ENCODE data around the gene GNG7. TPM values are rescaled to one million over a fixed set of nuclear protein-coding genes. Genes with fewer than 3 reads are reported as not detected.
"Not testable (repeated sequence)": the region's sequence is repeated elsewhere in the genome, so short reads cannot be mapped to it uniquely, and the experiment has no call there.

The GNG7 gene
- total RNA-seq, 2 donors from 2014 or later: 12.3 to 12.4 TPM

DNA sequence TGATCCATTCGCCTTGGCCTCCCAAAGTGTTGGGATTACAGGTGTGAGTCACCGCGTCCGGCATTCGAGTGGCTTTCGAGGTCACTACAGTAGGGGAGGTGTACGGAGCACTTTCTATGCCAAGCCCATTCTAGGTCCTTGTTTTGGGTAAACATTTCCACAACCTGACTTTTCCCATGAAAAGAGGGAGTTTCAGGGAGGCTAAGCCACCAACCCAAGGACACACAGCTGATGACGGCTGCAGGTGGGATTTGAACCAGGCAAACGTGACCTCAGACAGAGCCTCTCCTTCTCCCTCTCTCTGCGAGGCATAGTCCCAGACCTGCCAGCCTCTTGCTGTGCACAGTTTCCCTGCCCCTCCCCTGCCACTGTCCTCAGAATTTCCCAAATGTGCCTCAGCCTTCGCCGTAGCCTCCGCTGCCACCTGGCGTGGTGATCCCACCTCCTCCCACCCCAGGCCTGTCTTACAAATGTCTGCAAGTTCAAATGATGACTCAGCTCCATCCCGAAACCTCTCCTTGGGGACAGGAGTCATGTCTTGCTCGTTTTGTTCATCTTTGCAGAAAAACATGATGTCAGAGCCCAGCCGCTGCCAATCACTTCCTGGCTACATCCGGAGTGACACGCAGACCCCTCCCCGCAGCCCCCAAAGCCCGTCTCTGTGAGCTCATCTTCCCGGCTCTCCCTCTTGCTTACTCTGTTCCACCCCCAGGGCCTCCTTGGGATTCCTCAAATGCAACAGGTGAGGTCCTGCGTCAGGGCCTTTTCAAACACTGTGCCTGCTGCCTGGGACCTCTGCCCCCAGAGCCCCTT, 233.2 kb downstream of the GNG7 start:
- H3K27ac Mint-ChIP-seq: peak overlapping the region; percentile 82
- TF ChIP-seq, protein P1, sequence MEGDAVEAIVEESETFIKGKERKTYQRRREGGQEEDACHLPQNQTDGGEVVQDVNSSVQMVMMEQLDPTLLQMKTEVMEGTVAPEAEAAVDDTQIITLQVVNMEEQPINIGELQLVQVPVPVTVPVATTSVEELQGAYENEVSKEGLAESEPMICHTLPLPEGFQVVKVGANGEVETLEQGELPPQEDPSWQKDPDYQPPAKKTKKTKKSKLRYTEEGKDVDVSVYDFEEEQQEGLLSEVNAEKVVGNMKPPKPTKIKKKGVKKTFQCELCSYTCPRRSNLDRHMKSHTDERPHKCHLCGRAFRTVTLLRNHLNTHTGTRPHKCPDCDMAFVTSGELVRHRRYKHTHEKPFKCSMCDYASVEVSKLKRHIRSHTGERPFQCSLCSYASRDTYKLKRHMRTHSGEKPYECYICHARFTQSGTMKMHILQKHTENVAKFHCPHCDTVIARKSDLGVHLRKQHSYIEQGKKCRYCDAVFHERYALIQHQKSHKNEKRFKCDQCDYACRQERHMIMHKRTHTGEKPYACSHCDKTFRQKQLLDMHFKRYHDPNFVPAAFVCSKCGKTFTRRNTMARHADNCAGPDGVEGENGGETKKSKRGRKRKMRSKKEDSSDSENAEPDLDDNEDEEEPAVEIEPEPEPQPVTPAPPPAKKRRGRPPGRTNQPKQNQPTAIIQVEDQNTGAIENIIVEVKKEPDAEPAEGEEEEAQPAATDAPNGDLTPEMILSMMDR (conservative IDR thresholded peaks at IDR 0.05): no peak
- H3K4me3 Mint-ChIP-seq: no peak overlapping the region
- Histone ChIP-seq H3K36me3 (ENCODE audit: control insufficient read depth, insufficient read depth, low read length) (no peaks in the 10 kb centered on the region), H3K9ac (ENCODE audit: extremely low read depth, low read length, poor library complexity, severe bottlenecking) (no peak overlapping the region), H3K27ac (ENCODE audit: low read depth, low read length) (no peak overlapping the region), H3K4me1 (ENCODE audit: control insufficient read depth, insufficient read depth, low read length) (no peaks in the 10 kb centered on the region), H3K27me3 (ENCODE audit: control insufficient read depth, insufficient read depth, low read length, poor library complexity, severe bottlenecking) (no peaks in the 10 kb centered on the region), H3K4me3 (ENCODE audit: low read length) (no peak overlapping the region), H3K9me3 (ENCODE audit: control insufficient read depth, low read length) (no peaks in the 10 kb centered on the region)
- H3K27me3 Mint-ChIP-seq (ENCODE audit: insufficient read depth): no peaks in the 10 kb centered on the region
- H3K9me3 Mint-ChIP-seq: no peaks in the 10 kb centered on the region
- DNase-seq: peak; percentile 88
- H3K36me3 Mint-ChIP-seq (ENCODE audit: low read depth): no peaks in the 10 kb centered on the region
- H3K4me1 Mint-ChIP-seq: peaks cover 9% of the 10 kb centered on the region
- 55 to 70% methylated on average over 15 to 23 of the region's 23 CpGs for WGBS, 2 experiments (ENCODE audit: insufficient coverage in 1 of 2, insufficient read length in 1 of 2)

GRCh38 chr19:2468596-2468995, 233.9 kb downstream of the GNG7 start:
- H3K9me3 ChIP-seq (ENCODE audit: control insufficient read depth, low read length): no peaks in the 10 kb centered on the region
- H3K9ac ChIP-seq (ENCODE audit: extremely low read depth, low read length, poor library complexity, severe bottlenecking): no peak overlapping the region
- H3K4me1 ChIP-seq (ENCODE audit: control insufficient read depth, insufficient read depth, low read length): no peaks in the 10 kb centered on the region
- TF ChIP-seq, protein P1 (conservative IDR thresholded peaks at IDR 0.05): no peak
- Mint-ChIP-seq H3K4me3 (no peak overlapping the region), H3K27me3 (ENCODE audit: insufficient read depth) (no peaks in the 10 kb centered on the region), H3K27ac (peak overlapping the region; percentile 66), H3K36me3 (ENCODE audit: low read depth) (no peaks in the 10 kb centered on the region), H3K9me3 (no peaks in the 10 kb centered on the region), H3K4me1 (peaks cover 9% of the 10 kb centered on the region)
- no peaks in the 10 kb centered on the region for H3K27me3 ChIP-seq (ENCODE audit: control insufficient read depth, insufficient read depth, low read length, poor library complexity, severe bottlenecking)
- H3K27ac ChIP-seq (ENCODE audit: low read depth, low read length): no peak overlapping the region
- 75 to 79% methylated on average over 11 to 12 of the region's 12 CpGs for WGBS, 2 experiments (ENCODE audit: insufficient coverage in 1 of 2, insufficient read length in 1 of 2)
- H3K36me3 ChIP-seq (ENCODE audit: control insufficient read depth, insufficient read depth, low read length): no peaks in the 10 kb centered on the region
- no peak overlapping the region for H3K4me3 ChIP-seq (ENCODE audit: low read length)
- no peak for DNase-seq

DNA sequence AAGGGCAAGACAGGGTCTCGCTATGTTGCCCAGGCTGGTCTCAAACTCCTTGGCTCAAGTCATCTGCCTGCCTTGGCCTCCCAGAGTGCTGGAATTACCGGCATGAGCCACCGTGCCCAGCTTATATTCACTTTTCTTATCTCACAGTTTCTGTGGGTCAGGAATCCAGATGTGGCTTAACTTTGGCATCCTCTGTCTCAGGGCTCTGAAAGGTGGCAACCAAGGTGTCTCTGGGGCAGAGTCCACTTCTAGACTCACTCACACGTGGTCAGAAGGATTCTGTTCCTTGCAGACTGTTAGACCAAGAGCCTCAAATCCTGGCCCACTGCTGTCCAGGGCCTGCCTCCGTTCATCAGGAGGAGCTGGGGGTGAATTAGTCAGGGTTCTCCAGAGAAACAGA, 238.1 kb downstream of the GNG7 start:
- no peaks in the 10 kb centered on the region for H3K4me1 ChIP-seq (ENCODE audit: control insufficient read depth, insufficient read depth, low read length)

GRCh38 chr19:2463694-2464093, 238.8 kb downstream of the GNG7 start:
- H3K27me3 Mint-ChIP-seq (ENCODE audit: insufficient read depth); H3K4me3 ChIP-seq (ENCODE audit: low read length); H3K9me3 ChIP-seq (ENCODE audit: control insufficient read depth, low read length); H3K36me3 ChIP-seq (ENCODE audit: control insufficient read depth, insufficient read depth, low read length); H3K9ac ChIP-seq (ENCODE audit: extremely low read depth, low read length, poor library complexity, severe bottlenecking); H3K4me3 Mint-ChIP-seq; H3K36me3 Mint-ChIP-seq (ENCODE audit: low read depth); H3K27ac Mint-ChIP-seq; DNase-seq; H3K9me3 Mint-ChIP-seq; H3K27ac ChIP-seq (ENCODE audit: low read depth, low read length); H3K27me3 ChIP-seq (ENCODE audit: control insufficient read depth, insufficient read depth, low read length, poor library complexity, severe bottlenecking); H3K4me1 ChIP-seq (ENCODE audit: control insufficient read depth, insufficient read depth, low read length); H3K4me1 Mint-ChIP-seq: not testable (repeated sequence)
- whole genome bisulfite sequencing, 2 experiments (ENCODE audit: insufficient coverage in 1 of 2, insufficient read length in 1 of 2): 94 to 99% methylated on average over 4 to 5 of the region's 5 CpGs

More for the DNA sequence above, 238.1 kb downstream of the GNG7 start:
- no peaks in the 10 kb centered on the region for H3K9me3 ChIP-seq (ENCODE audit: control insufficient read depth, low read length)
- Mint-ChIP-seq H3K36me3 (ENCODE audit: low read depth) (no peaks in the 10 kb centered on the region), H3K4me3 (no peak overlapping the region), H3K27ac (no peak overlapping the region), H3K4me1 (peaks cover 6% of the 10 kb centered on the region), H3K9me3 (no peaks in the 10 kb centered on the region), H3K27me3 (ENCODE audit: insufficient read depth) (no peaks in the 10 kb centered on the region)
- H3K27ac ChIP-seq (ENCODE audit: low read depth, low read length): no peak overlapping the region
- H3K4me3 ChIP-seq (ENCODE audit: low read length): no peak overlapping the region
- H3K27me3 ChIP-seq (ENCODE audit: control insufficient read depth, insufficient read depth, low read length, poor library complexity, severe bottlenecking): no peaks in the 10 kb centered on the region
- H3K9ac ChIP-seq (ENCODE audit: extremely low read depth, low read length, poor library complexity, severe bottlenecking): no peak overlapping the region
- 84 to 90% methylated on average over 4 to 5 of the region's 5 CpGs for WGBS, 2 experiments (ENCODE audit: insufficient coverage in 1 of 2, insufficient read length in 1 of 2)
- TF ChIP-seq, protein P1 (conservative IDR thresholded peaks at IDR 0.05): no peak
- no peaks in the 10 kb centered on the region for H3K36me3 ChIP-seq (ENCODE audit: control insufficient read depth, insufficient read depth, low read length)
- DNase-seq: peak; percentile 49
